Measurements from ENCODE around the gene ZWILCH. TPM values are rescaled to one million over a fixed set of nuclear protein-coding genes. Genes with fewer than 3 reads are reported as not detected.

ZWILCH gene
- total RNA-seq, 1 experiment from 2014 or later, result 50.2 TPM

GRCh38 chr15:66564136-66565041 is 59.3 kb downstream of the ZWILCH start:
- Mint-ChIP-seq H3K4me3 (no peak overlapping the region; the same call in 1 of the 2 replicates), H3K4me1 (peaks cover 30% of the 10 kb centered on the region), H3K27me3 (ENCODE audit: low read depth) (no peaks in the 10 kb centered on the region), H3K27ac (peak overlapping the region; percentile 21), H3K9me3 (no peaks in the 10 kb centered on the region), H3K36me3 (no peaks in the 10 kb centered on the region)
- peak; percentile 29 for DNase-seq (ENCODE audit: low spot score)
- ChIA-PET CTCF (interaction anchor here (0.6 to 1.5 kb wide), 4 partner anchors 11 to 288 kb away, joined by 3 to 7 read pairs (median 3); no protein-coding TSS in a partner anchor), POLR2A (no interaction called here)
- ATAC-seq, result peak; percentile 30
- no peak for TF ChIP-seq ZNF425 (CRISPR knock-in tag; conservative IDR thresholded peaks at IDR 0.05)
- 0 out of 2 replicates have a peak, but pooled peaks have one; percentile 24 for TF ChIP-seq ZNF138 (CRISPR knock-in tag; conservative IDR thresholded peaks at IDR 0.05)
- TF ChIP-seq JUN (CRISPR knock-in tag; IDR thresholded peaks at IDR 0.05), result no peak
- TF ChIP-seq TP53 (CRISPR knock-in tag; IDR thresholded peaks at IDR 0.05), result 0 out of 2 replicates have a peak, but pooled peaks have one; percentile 55
- TF ChIP-seq CREB1 (CRISPR knock-in tag; IDR thresholded peaks at IDR 0.05), result no peak

GRCh38 chr15:66565141-66565641 is 60.1 kb downstream of the ZWILCH start:
- no peak for DNase-seq (ENCODE audit: low spot score)
- POLR2A ChIA-PET, result no interaction called here
- peak overlapping the region; percentile 51 for H3K4me3 Mint-ChIP-seq
- no peak for TF ChIP-seq ZNF138 (CRISPR knock-in tag; conservative IDR thresholded peaks at IDR 0.05)
- TF ChIP-seq MLX (CRISPR knock-in tag; IDR thresholded peaks at IDR 0.05), result no peak
- no peak for TF ChIP-seq E2F4 (CRISPR knock-in tag; IDR thresholded peaks at IDR 0.05; ENCODE audit: borderline replicate concordance, low read depth)
- no peak for TF ChIP-seq TEAD1 (CRISPR knock-in tag; IDR thresholded peaks at IDR 0.05)
- no peak for TF ChIP-seq ZNF423 (CRISPR knock-in tag; IDR thresholded peaks at IDR 0.05)
- TF ChIP-seq ZNF281 (CRISPR knock-in tag; IDR thresholded peaks at IDR 0.05), result no peak
- no peak for TF ChIP-seq CBFB (CRISPR knock-in tag; IDR thresholded peaks at IDR 0.05; ENCODE audit: low read depth)
- no peak for TF ChIP-seq FOXK1 (CRISPR knock-in tag; IDR thresholded peaks at IDR 0.05)
- TF ChIP-seq ZNF512 (CRISPR knock-in tag; IDR thresholded peaks at IDR 0.05; ENCODE audit: borderline replicate concordance), result no peak
- no peak for TF ChIP-seq HMGXB4 (CRISPR knock-in tag; IDR thresholded peaks at IDR 0.05)
- no peak for TF ChIP-seq MAX (CRISPR knock-in tag; IDR thresholded peaks at IDR 0.05)
- TF ChIP-seq ZNF219 (CRISPR knock-in tag; IDR thresholded peaks at IDR 0.05; ENCODE audit: borderline replicate concordance), result no peak
- TF ChIP-seq SOX15 (CRISPR knock-in tag; IDR thresholded peaks at IDR 0.05), result no peak
- TF ChIP-seq ATF6 (CRISPR knock-in tag; IDR thresholded peaks at IDR 0.05), result no peak
- TF ChIP-seq NR1H2 (CRISPR knock-in tag; IDR thresholded peaks at IDR 0.05), result no peak
- TF ChIP-seq NFATC4 (CRISPR knock-in tag; IDR thresholded peaks at IDR 0.05), result no peak

More at GRCh38 chr15:66565141-66565641, 60.1 kb downstream of the ZWILCH start:
- Mint-ChIP-seq H3K27me3 (ENCODE audit: low read depth) (no peaks in the 10 kb centered on the region), H3K36me3 (no peaks in the 10 kb centered on the region), H3K27ac (no peak overlapping the region), H3K4me1 (peaks cover 30% of the 10 kb centered on the region), H3K9me3 (no peaks in the 10 kb centered on the region)
- CTCF ChIA-PET, result interaction anchor here (0.7 to 2.6 kb wide), 16 partner anchors 15 to 854 kb away, joined by 3 to 20 read pairs (median 4); partner anchors contain the start of genes SMAD6 and SNAPC5
- ATAC-seq, result peak; percentile 15

Measured in WTC11 (cell line).